Measurements from ENCODE around the gene KCNG2. TPM values are rescaled to one million over a fixed set of nuclear protein-coding genes. Genes with fewer than 3 reads are reported as not detected.

KCNG2 gene
- total and polyA plus RNA-seq, 2 of the 8 experiments (the other 6 are each of a cell fraction or from before 2014, with no cell fraction given) = 0.19 to 0.74 TPM

DNA sequence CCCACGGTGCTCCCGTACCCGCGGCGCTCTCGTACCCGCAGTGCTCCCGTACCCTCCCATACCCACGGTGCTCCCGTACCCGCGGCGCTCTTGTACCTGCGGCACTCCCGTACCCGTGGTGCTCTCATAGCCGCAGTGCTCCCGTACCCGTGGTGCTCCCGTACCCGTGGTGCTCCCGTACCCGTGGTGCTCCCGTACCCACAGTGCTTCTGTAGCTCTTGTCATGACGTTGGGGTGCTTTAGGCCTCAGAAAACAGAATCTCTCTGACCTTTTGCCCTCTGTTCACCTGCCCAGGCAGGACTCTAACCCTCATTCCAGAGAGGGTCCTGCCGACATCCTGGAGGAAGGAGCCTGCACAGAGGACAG lies 118.4 kb downstream of the KCNG2 start (continued):
- TF ChIP-seq POLR2A (IDR thresholded peaks at IDR 0.05; ENCODE audit: control extremely low read depth in 1 of 2, low read depth in 2 of 2, low read length in 2 of 2) (no peak), RNF2 (IDR thresholded peaks at IDR 0.05; ENCODE audit: borderline replicate concordance, low read depth, low read length, missing control alignments, poor library complexity, severe bottlenecking) (no peak), JUN (IDR thresholded peaks at IDR 0.05; ENCODE audit: low read depth, low read length) (no peak), SIN3A (conservative IDR thresholded peaks at IDR 0.05 in 1 of 2, IDR thresholded peaks at IDR 0.05 in 1 of 2; ENCODE audit: low read depth in 1 of 2, low read length in 2 of 2) (no peak), KDM4A (IDR thresholded peaks at IDR 0.05; ENCODE audit: low read depth, low read length, severe bottlenecking) (no peak), CBX5 (IDR thresholded peaks at IDR 0.05; ENCODE audit: low read depth, low read length) (no peak)
- TF ChIP-seq, protein P1, sequence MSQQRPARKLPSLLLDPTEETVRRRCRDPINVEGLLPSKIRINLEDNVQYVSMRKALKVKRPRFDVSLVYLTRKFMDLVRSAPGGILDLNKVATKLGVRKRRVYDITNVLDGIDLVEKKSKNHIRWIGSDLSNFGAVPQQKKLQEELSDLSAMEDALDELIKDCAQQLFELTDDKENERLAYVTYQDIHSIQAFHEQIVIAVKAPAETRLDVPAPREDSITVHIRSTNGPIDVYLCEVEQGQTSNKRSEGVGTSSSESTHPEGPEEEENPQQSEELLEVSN (IDR thresholded peaks at IDR 0.05) = no peak

Data from H1 (cell line).